K562 (cell line): Measurements from ENCODE around the gene PTPN7. TPM values are rescaled to one million over a fixed set of nuclear protein-coding genes. Genes with fewer than 3 reads are reported as not detected.

Experiments used
- CC2D1A ChIP-seq: fragments of 450-650 bp; IDR thresholded peaks from 2 replicates; pipeline ENCODE4 v1.6.1; 2017; ENCODE audit warnings: mild to moderate bottlenecking
- CHD2 ChIP-seq: IDR thresholded peaks from 2 replicates; pipeline ENCODE4 v1.6.1; 2011; ENCODE audit warnings: low read depth, low read length
- CSDE1 ChIP-seq, 2 experiments: fragments of 450-650 bp; IDR thresholded peaks; 2 replicates each; pipeline ENCODE4 v1.6.1; 2016; ENCODE audit warnings: mild to moderate bottlenecking in 1 of 2
- DLX4 ChIP-seq: fragments of 250-450 bp; sonication (Bioruptor Pico); IDR thresholded peaks from 2 replicates; pipeline ENCODE4 v1.6.1; 2021; ENCODE audit warnings: mild to moderate bottlenecking
- E2F4 ChIP-seq: sonication (generic); formaldehyde crosslinking; IDR thresholded peaks from 2 replicates; pipeline ENCODE4 v1.8.0; 2022; ENCODE audit warnings: mild to moderate bottlenecking, low read depth, missing genetic modification reagents
- ERF ChIP-seq: fragments of 450-650 bp; formaldehyde crosslinking; IDR thresholded peaks from 2 replicates; pipeline ENCODE4 v1.4.0; 2020; ENCODE audit warnings: mild to moderate bottlenecking, mixed read lengths
- KDM4B ChIP-seq, 2 experiments: fragments of 450-650 bp in 1 of 2; sonication (generic) in 1 of 2; IDR thresholded peaks; 2 replicates each; pipeline ENCODE4 v1.6.1; 2016 to 2017; ENCODE audit warnings: borderline replicate concordance in 2 of 2, antibody characterized with exemption in 1 of 2, low read depth in 1 of 2, mild to moderate bottlenecking in 1 of 2
- MEIS2 ChIP-seq: fragments of 450-650 bp; IDR thresholded peaks from 2 replicates; pipeline ENCODE4 v1.6.1; 2014; ENCODE audit warnings: mild to moderate bottlenecking; ENCODE audit not compliant: partially characterized antibody
- NCOA1 ChIP-seq: fragments of 450-650 bp; IDR thresholded peaks from 2 replicates; pipeline ENCODE4 v1.6.1; 2016; ENCODE audit warnings: low read depth
- NFRKB ChIP-seq: fragments of 450-650 bp; IDR thresholded peaks from 2 replicates; pipeline ENCODE4 v1.6.1; 2016; ENCODE audit warnings: low read depth
- OTX1 ChIP-seq: fragments of 450-650 bp; formaldehyde crosslinking; IDR thresholded peaks from 2 replicates; pipeline ENCODE4 v1.4.0; 2022; ENCODE audit warnings: mild to moderate bottlenecking
- RCOR1 ChIP-seq, 2 experiments: IDR thresholded peaks; 2 replicates each; pipeline ENCODE4 v1.6.1; 2012; ENCODE audit warnings: low read depth in 2 of 2, low read length in 2 of 2, borderline replicate concordance in 1 of 2, improper control_type of control experiment in 1 of 2
- TAF7 ChIP-seq: fragments of 450-650 bp; IDR thresholded peaks from 2 replicates; pipeline ENCODE4 v1.6.1; 2016; ENCODE audit warnings: missing genetic modification characterization, missing compliant biosample characterization
- ZBTB1 ChIP-seq: sonication (generic); formaldehyde crosslinking; IDR thresholded peaks from 2 replicates; pipeline ENCODE4 v1.8.1; 2023; ENCODE audit warnings: missing genetic modification reagents, low read depth, mild to moderate bottlenecking, borderline replicate concordance
- ZBTB17 ChIP-seq: fragments of 450-650 bp; formaldehyde crosslinking; IDR thresholded peaks from 2 replicates; pipeline ENCODE4 v1.4.0; 2020; ENCODE audit warnings: mild to moderate bottlenecking
- ZBTB26 ChIP-seq: fragments of 450-650 bp; formaldehyde crosslinking; IDR thresholded peaks from 2 replicates; pipeline ENCODE4 v1.4.0; 2022; ENCODE audit warnings: missing genetic modification characterization
- ZEB2 ChIP-seq: fragments of 450-650 bp; IDR thresholded peaks from 2 replicates; pipeline ENCODE4 v1.6.1; 2016
- ZNF592 ChIP-seq: fragments of 450-650 bp; IDR thresholded peaks from 2 replicates; pipeline ENCODE4 v1.6.1; 2017; ENCODE audit warnings: antibody characterized with exemption, mild to moderate bottlenecking
- ZNF766 ChIP-seq: fragments of 200-800 bp; sonication (Bioruptor generic); conservative IDR thresholded peaks from 2 replicates; pipeline ENCODE4 v1.6.1; 2016; ENCODE audit warnings: missing genetic modification characterization, missing compliant biosample characterization
- polyA plus RNA-seq, 8 experiments: library from polyadenylated mRNA; depleted of rRNA in 4 of 8; stranded (reverse) in 5 of 8; unstranded in 3 of 8; fragments of >200 nt; fragmentation: Nextera tagmentation in 2 of 8; fragmentation: Illumina TruSeq in 1 of 8; extraction: Ambion mirVana in 2 of 8; extraction: Trizol in 1 of 8; gene quantifications; 2 replicates each; pipeline versions ENCODE4 v1.2.1 to v1.2.3, GENCODE V29; 2011 to 2014; ENCODE audit warnings: inconsistent platforms in 1 of 8, missing spikeins in 1 of 8
- total RNA-seq, 7 experiments: library from RNA; depleted of rRNA in 6 of 7; stranded (reverse); fragments of >200 nt in 6 of 7; fragmentation: Illumina TruSeq in 2 of 7; extraction: Trizol in 2 of 7; gene quantifications; 2 replicates each; pipeline versions ENCODE4 v1.2.1 to v1.2.3, GENCODE V29; 2011 to 2021; ENCODE audit warnings: low replicate concordance in 1 of 7

The PTPN7 gene
- total and polyA plus RNA-seq, 9 of the 15 experiments (the other 6 are each of a cell fraction or from before 2014, with no cell fraction given): 18.7 to 144 (median 120) TPM

GRCh38 chr1:202159534-202160371 lies 649 bp downstream of the PTPN7 start (continued):
- peak; percentile 98 for TF ChIP-seq ZBTB26 (CRISPR knock-in tag)
- TF ChIP-seq DLX4 (CRISPR knock-in tag): no peak
- TF ChIP-seq ZEB2: peak; percentile 10; the same call in 1 of the 2 replicates
- TF ChIP-seq NCOA1: no peak
- peak; percentile 67; the same call in 1 of the 2 replicates for TF ChIP-seq ZBTB17 (CRISPR knock-in tag)
- peak; percentile 68; the same call in 1 of the 2 replicates for TF ChIP-seq E2F4 (CRISPR knock-in tag)
- peak in 1 of 2 experiments; percentile 60; a peak in 1 of 4 replicates for TF ChIP-seq RCOR1 (IDR thresholded peaks at IDR 0.05; ENCODE audit: borderline replicate concordance in 1 of 2, low read depth in 2 of 2, low read length in 2 of 2)
- TF ChIP-seq KDM4B (IDR thresholded peaks at IDR 0.05; ENCODE audit: borderline replicate concordance in 2 of 2, low read depth in 1 of 2): 0 out of 4 replicates have a peak, but pooled peaks of 1 of the 2 experiments have one; percentile 23
- no peak; the same call in 1 of the 2 replicates for TF ChIP-seq ZBTB1 (CRISPR knock-in tag)
- 0 out of 2 replicates have a peak, but pooled peaks have one; percentile 14 for TF ChIP-seq CC2D1A
- TF ChIP-seq OTX1 (CRISPR knock-in tag): peak; percentile 96
- peak; percentile 63 for TF ChIP-seq ZNF766
- peak; percentile 89 for TF ChIP-seq ZNF592
- TF ChIP-seq MEIS2: no peak
- peak; percentile 97 for TF ChIP-seq NFRKB
- peak; percentile 92; the same call in 1 of the 2 replicates for TF ChIP-seq ERF (CRISPR knock-in tag)
- peak; percentile 71 for TF ChIP-seq CHD2
- peak in 1 of 2 experiments; percentile 53; a peak in 2 of 4 replicates for TF ChIP-seq CSDE1 (IDR thresholded peaks at IDR 0.05)
- TF ChIP-seq TAF7 (tag): peak; percentile 77
